ENCODE data around the gene DGKB. TPM values are rescaled to one million over a fixed set of nuclear protein-coding genes. Genes with fewer than 3 reads are reported as not detected.

The DGKB gene
- polyA plus RNA-seq, 1 of the 3 experiments (the other 2 are of a cell fraction): 2.1 TPM

DNA sequence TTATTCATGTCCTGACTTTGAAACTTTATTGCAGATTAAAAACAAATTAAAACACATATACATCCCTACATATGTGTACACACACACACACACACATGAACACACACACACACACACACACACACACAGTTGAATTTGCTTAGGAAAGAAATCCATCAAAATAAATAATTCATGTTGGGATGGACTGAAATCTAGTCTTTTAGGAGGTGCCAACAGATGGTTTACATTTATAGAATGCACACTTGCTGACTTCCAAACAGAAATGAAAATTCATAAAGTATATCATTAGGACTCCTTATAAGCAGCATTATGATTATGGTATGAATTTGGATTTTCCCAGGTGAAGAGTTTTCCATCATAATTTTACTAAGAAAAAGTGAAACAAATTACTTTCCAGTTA lies 642.5 kb downstream of the DGKB start:
- Histone ChIP-seq H3F3A (replicated peaks; ENCODE audit: insufficient read depth) (no peaks in the 10 kb centered on the region), H3K79me2 (ENCODE audit: insufficient read depth) (no peaks in the 10 kb centered on the region), H3K9me3 (no peaks in the 10 kb centered on the region), H3K27me3 (ENCODE audit: insufficient read depth) (no peaks in the 10 kb centered on the region), H4K20me1 (ENCODE audit: insufficient read depth) (no peaks in the 10 kb centered on the region), H3K4me1 (ENCODE audit: control insufficient read depth in 1 of 2, insufficient read depth in 2 of 2, low read depth in 1 of 2, low read length in 1 of 2) (no peaks in the 10 kb centered on the region; a peak in 1 of 4 replicates), H2AFZ (ENCODE audit: low read depth) (no peak overlapping the region), H3K4me2 (no peak overlapping the region), H3K9ac (no peak overlapping the region), H3K9me2 (no peaks in the 10 kb centered on the region), H3K27ac (ENCODE audit: low read depth in 2 of 2, low read length in 1 of 2) (no peak overlapping the region), H3K4me3 (ENCODE audit: low read depth in 2 of 2, low read length in 1 of 2) (no peak overlapping the region), H3K36me3 (replicated peaks in 1 of 2; ENCODE audit: control insufficient read depth in 1 of 2, insufficient read depth in 2 of 2, low read length in 1 of 2) (no peaks in the 10 kb centered on the region)
- no peak for DNase-seq
- POLR2A ChIA-PET: no interaction called here
- CTCF ChIA-PET: no interaction called here
- TF ChIP-seq YY1 (IDR thresholded peaks at IDR 0.05; ENCODE audit: low read depth) (no peak), FOSL2 (IDR thresholded peaks at IDR 0.05; ENCODE audit: borderline replicate concordance, low read depth) (no peak), GATA2 (CRISPR knock-in tag; IDR thresholded peaks at IDR 0.05) (no peak), RFX5 (IDR thresholded peaks at IDR 0.05; ENCODE audit: low read length) (no peak), USF1 (IDR thresholded peaks at IDR 0.05; ENCODE audit: borderline replicate concordance, low read depth) (no peak), ZBTB33 (IDR thresholded peaks at IDR 0.05; ENCODE audit: borderline replicate concordance, low read depth) (no peak), JUND (IDR thresholded peaks at IDR 0.05) (no peak), RCOR1 (IDR thresholded peaks at IDR 0.05; ENCODE audit: low read length) (no peak), FOXJ3 (CRISPR knock-in tag; IDR thresholded peaks at IDR 0.05) (no peak), RAD21 (IDR thresholded peaks at IDR 0.05; ENCODE audit: low read length) (no peak), SMC3 (IDR thresholded peaks at IDR 0.05; ENCODE audit: low read depth, low read length) (no peak), TCF12 (IDR thresholded peaks at IDR 0.05) (no peak), ELF1 (IDR thresholded peaks at IDR 0.05) (no peak), EZH2phosphoT487 (IDR thresholded peaks at IDR 0.05; ENCODE audit: borderline replicate concordance, low read depth) (no peak), FOXM1 (IDR thresholded peaks at IDR 0.05; ENCODE audit: low read depth) (no peak), POLR2AphosphoS5 (IDR thresholded peaks at IDR 0.05; ENCODE audit: low read depth, low read length) (no peak), TEAD4 (IDR thresholded peaks at IDR 0.05; ENCODE audit: borderline replicate concordance, insufficient read depth) (no peak), NFIC (IDR thresholded peaks at IDR 0.05; ENCODE audit: borderline replicate concordance) (no peak), PBX3 (IDR thresholded peaks at IDR 0.05) (no peak)

All from SK-N-SH (cell line).